Endothelial cell of umbilical vein (primary cell): Measurements from ENCODE around the gene PAXX. TPM values are rescaled to one million over a fixed set of nuclear protein-coding genes. Genes with fewer than 3 reads are reported as not detected.
A peak's percentile ranks its signal among the peaks of the same experiment; 100 is the strongest.

Experiments
- BruUV-seq: library from RNA; stranded (reverse); fragments of 400-500 nt; replicated peaks from 2 replicates; lab custom pipeline; 2021; lab: Mats Ljungman, UMichigan
- CTCF ChIA-PET: fragments of 300-600, 350-600 bp; sonication (Branson Sonifier 250); formaldehyde crosslinking; loops from one replicate; lab custom pipeline; 2021; ENCODE audit warnings: antibody characterized with exemption, inconsistent platforms; lab: Charles Lee
- POLR2A ChIA-PET: fragments of 300-600, 350-600 bp; sonication (Branson Sonifier 250); formaldehyde crosslinking; loops from one replicate; lab custom pipeline; 2021; ENCODE audit warnings: antibody characterized with exemption, inconsistent platforms; lab: Charles Lee
- DNase-seq: peaks from one replicate; pipeline ENCODE4 v3.0.0-alpha.2; 2011; ENCODE audit warnings: low read depth, low spot score
- FAIRE-seq: peaks from 2 replicates; lab custom pipeline; 2011; peaks lifted over from hg19 to GRCh38; lab: Jason Lieb, UNC
- H2AFZ ChIP-seq: 2 replicates; pipeline ENCODE4 v1.6.0; 2012; ENCODE audit warnings: low read depth, low read length, control low read depth, inconsistent platforms
- H3K27ac ChIP-seq: 2 replicates; pipeline ENCODE4 v1.5.1; 2011; ENCODE audit warnings: low read depth, mild to moderate bottlenecking, control low read depth, low read length, moderate library complexity; ENCODE audit not compliant: insufficient read depth
- H3K27me3 ChIP-seq, 2 experiments: 2 replicates each; pipeline versions ENCODE4 v1.6.0 to v1.6.1; 2011; ENCODE audit warnings: low read length in 2 of 2, mixed read lengths in 1 of 2; ENCODE audit not compliant: control insufficient read depth in 2 of 2, insufficient read depth in 2 of 2
- H3K36me3 ChIP-seq, 2 experiments: 2 replicates in 1 of 2; 3 replicates in 1 of 2; pipeline ENCODE4 v1.5.1; 2011; ENCODE audit warnings: low read length in 2 of 2, mild to moderate bottlenecking in 1 of 2, moderate library complexity in 1 of 2; ENCODE audit not compliant: control insufficient read depth in 2 of 2, insufficient read depth in 2 of 2; ENCODE audit errors: extremely low read depth in 1 of 2
- H3K4me1 ChIP-seq: 3 replicates; pipeline ENCODE4 v1.5.1; 2011; ENCODE audit warnings: mild to moderate bottlenecking, low read length; ENCODE audit not compliant: control insufficient read depth, insufficient read depth; ENCODE audit errors: extremely low read depth
- H3K4me2 ChIP-seq: 2 replicates; pipeline ENCODE4 v1.6.1; 2011; ENCODE audit warnings: low read length, control low read depth, mixed read lengths; ENCODE audit not compliant: insufficient read depth
- H3K4me3 ChIP-seq, 3 experiments: fragments of 200-600 bp in 1 of 3; sonication (generic), shearing (Covaris generic) in 1 of 3; replicated peaks in 1 of 3; 2 replicates each; pipeline ENCODE4 v1.5.1; 2011 to 2016; ENCODE audit warnings: control low read depth in 3 of 3, low read length in 3 of 3, mild to moderate bottlenecking in 2 of 3, inconsistent platforms in 1 of 3, low read depth in 1 of 3, moderate library complexity in 1 of 3; ENCODE audit not compliant: insufficient read depth in 1 of 3
- H3K79me2 ChIP-seq: 2 replicates; pipeline ENCODE4 v1.6.0; 2012; ENCODE audit warnings: low read length, inconsistent platforms; ENCODE audit not compliant: control insufficient read depth, insufficient read depth
- H3K9ac ChIP-seq: replicated peaks from 2 replicates; pipeline ENCODE3; 2011; ENCODE audit warnings: low read length, control low read depth; ENCODE audit not compliant: insufficient read depth; ENCODE audit errors: extremely low read depth
- H3K9me1 ChIP-seq: replicated peaks from 3 replicates; pipeline ENCODE4 v1.6.0; 2011; ENCODE audit warnings: mild to moderate bottlenecking, low read length; ENCODE audit not compliant: control insufficient read depth, insufficient read depth; ENCODE audit errors: extremely low read depth
- H3K9me3 ChIP-seq: replicated peaks from 2 replicates; pipeline ENCODE4 v1.5.1; 2012; ENCODE audit warnings: low read length, inconsistent platforms; ENCODE audit not compliant: control insufficient read depth, insufficient read depth
- H4K20me1 ChIP-seq: replicated peaks from 2 replicates; pipeline ENCODE3; 2011; ENCODE audit warnings: mild to moderate bottlenecking, low read length; ENCODE audit not compliant: control insufficient read depth, insufficient read depth; ENCODE audit errors: extremely low read depth
- EZH2 ChIP-seq: IDR thresholded peaks from 2 replicates; pipeline ENCODE4 v1.6.1; 2012; ENCODE audit warnings: borderline replicate concordance, low read depth, mild to moderate bottlenecking, moderate library complexity, low read length, inconsistent platforms; ENCODE audit not compliant: severe bottlenecking
- FOS ChIP-seq: IDR thresholded peaks from 2 replicates; pipeline ENCODE4 v1.6.1; 2011; ENCODE audit warnings: mild to moderate bottlenecking, low read length, moderate library complexity, borderline replicate concordance; ENCODE audit not compliant: insufficient read depth
- GATA2 ChIP-seq: IDR thresholded peaks from 2 replicates; pipeline ENCODE4 v1.7.0; 2011; ENCODE audit warnings: low read depth, mild to moderate bottlenecking, moderate library complexity, mixed read lengths, low read length; ENCODE audit not compliant: insufficient read length, insufficient read depth
- JUN ChIP-seq: IDR thresholded peaks from 2 replicates; pipeline ENCODE4 v1.6.1; 2011; ENCODE audit warnings: borderline replicate concordance, low read depth; ENCODE audit not compliant: insufficient read length, insufficient read depth
- MAX ChIP-seq: IDR thresholded peaks from 2 replicates; pipeline ENCODE4 v1.6.1; 2011; ENCODE audit not compliant: insufficient read depth, insufficient read length
- MYC ChIP-seq: IDR thresholded peaks from one replicate; pipeline ENCODE4 v1.6.1; 2011; ENCODE audit warnings: mild to moderate bottlenecking, low read depth, low read length
- POLR2A ChIP-seq: IDR thresholded peaks from 2 replicates; pipeline ENCODE4 v1.6.1; 2012; ENCODE audit warnings: low read depth, mild to moderate bottlenecking, control low read depth, low read length
- POLR2AphosphoS5 ChIP-seq: IDR thresholded peaks from 2 replicates; pipeline ENCODE4 v1.6.1; 2012; ENCODE audit warnings: low read depth, mild to moderate bottlenecking, control low read depth, low read length, moderate library complexity; ENCODE audit not compliant: insufficient read depth
- dilution Hi-C: fragments of 300-500 bp; cut with MboI; formaldehyde crosslinking; loops from one replicate; pipeline ENCODE4 v1.15.0; 2019; ENCODE audit warnings: low sequenced_read_pairs; ENCODE audit not compliant: extremely low pct_ligation_motif_present
- intact Hi-C: fragments of 100-400 bp; cut with micrococcal nuclease; formaldehyde crosslinking; loops from one replicate; pipeline ENCODE4 v1.10.0; 2022
- polyA plus RNA-seq, 4 experiments: library from polyadenylated mRNA; depleted of rRNA in 3 of 4; stranded (reverse) in 3 of 4; unstranded in 1 of 4; fragments of >200 nt; gene quantifications; 2 replicates each; pipeline versions ENCODE4 v1.2.1 to v1.2.3, GENCODE V29; 2011 to 2012; ENCODE audit warnings: missing spikeins in 1 of 4
- total RNA-seq: library from RNA; stranded (reverse); gene quantifications from 2 replicates; pipeline ENCODE4 v1.2.3, GENCODE V29; 2021
- TF ChIP-seq, protein P1 (sequence below), 2 donors: IDR thresholded peaks; 1 replicate in 1 of 2; 2 replicates in 1 of 2; pipeline ENCODE4 v1.5.1; 2011; ENCODE audit warnings: low read length in 2 of 2, mild to moderate bottlenecking in 2 of 2, moderate library complexity in 2 of 2, control low read depth in 1 of 2, inconsistent platforms in 1 of 2, low read depth in 1 of 2; ENCODE audit not compliant: insufficient read depth in 1 of 2; ENCODE audit errors: extremely low read depth in 1 of 2

Gene PAXX
- total and polyA plus RNA-seq, 2 donors (not counting 3 experiments of a cell fraction or from before 2014, with no cell fraction given) = 34.0 to 35.0 TPM

DNA sequence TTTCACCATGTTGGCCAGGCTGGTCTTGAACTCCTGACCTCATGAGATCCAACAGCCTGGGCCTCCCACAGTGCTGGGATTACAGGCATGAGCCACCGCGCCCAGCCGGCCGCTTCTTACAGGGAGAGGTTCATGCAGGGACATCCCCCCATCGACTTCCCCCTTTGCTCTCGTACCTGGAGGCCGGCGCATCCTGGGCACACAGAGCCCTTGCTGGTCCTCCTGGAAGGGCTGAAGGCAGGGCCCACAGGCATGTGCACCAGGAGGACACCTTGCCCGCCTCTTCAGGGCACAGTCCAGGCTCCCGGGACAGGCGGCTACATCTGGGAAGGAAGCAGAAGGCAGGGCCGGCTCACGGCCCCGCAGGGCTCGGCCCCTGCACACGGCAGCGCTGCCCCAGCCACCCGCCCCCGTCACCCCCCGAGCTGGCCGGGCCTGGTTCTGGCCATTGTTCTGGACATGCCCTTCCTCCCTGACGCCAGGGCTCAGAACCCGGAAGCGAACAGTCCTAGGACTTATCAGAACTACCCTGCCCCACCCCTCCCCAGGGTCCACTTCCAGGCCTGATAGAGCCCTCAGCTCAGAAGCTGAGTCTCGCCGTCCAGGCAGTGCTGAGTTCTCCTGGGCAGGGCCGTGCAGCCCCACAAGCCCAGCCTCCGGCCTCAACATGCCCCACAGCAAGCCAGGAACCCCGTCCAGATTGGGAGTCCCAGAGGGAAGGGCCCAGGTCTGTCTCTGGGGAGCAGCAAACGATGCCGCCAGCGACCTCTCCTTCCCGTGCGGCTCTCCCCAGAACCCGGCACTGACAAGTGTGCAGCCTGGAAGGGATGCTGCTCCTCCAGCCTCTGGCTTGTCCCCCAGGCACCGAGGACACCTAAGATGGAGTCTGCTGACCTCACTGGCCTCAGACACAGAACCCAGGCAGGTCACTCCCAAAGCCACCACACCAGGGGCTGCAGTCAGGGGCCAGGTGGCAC is 50.8 kb downstream of the PAXX start:
- Histone ChIP-seq H3K4me1 (peaks cover 41% of the 10 kb centered on the region), H3K9me1 (no peaks in the 10 kb centered on the region), H3K4me2 (peak overlapping the region; percentile 24), H3K36me3 (peaks cover 0 to 17% of the 10 kb centered on the region in 2 experiments), H3K4me3 (no peak overlapping the region), H2AFZ (no peak overlapping the region), H3K9ac (no peak overlapping the region), H3K79me2 (peaks cover 33% of the 10 kb centered on the region), H3K9me3 (no peaks in the 10 kb centered on the region), H3K27me3 (no peaks in the 10 kb centered on the region), H4K20me1 (no peaks in the 10 kb centered on the region), H3K27ac (no peak overlapping the region)
- dilution Hi-C loops (no loop called here), intact Hi-C loops (no loop called here)
- TF ChIP-seq, protein P1, sequence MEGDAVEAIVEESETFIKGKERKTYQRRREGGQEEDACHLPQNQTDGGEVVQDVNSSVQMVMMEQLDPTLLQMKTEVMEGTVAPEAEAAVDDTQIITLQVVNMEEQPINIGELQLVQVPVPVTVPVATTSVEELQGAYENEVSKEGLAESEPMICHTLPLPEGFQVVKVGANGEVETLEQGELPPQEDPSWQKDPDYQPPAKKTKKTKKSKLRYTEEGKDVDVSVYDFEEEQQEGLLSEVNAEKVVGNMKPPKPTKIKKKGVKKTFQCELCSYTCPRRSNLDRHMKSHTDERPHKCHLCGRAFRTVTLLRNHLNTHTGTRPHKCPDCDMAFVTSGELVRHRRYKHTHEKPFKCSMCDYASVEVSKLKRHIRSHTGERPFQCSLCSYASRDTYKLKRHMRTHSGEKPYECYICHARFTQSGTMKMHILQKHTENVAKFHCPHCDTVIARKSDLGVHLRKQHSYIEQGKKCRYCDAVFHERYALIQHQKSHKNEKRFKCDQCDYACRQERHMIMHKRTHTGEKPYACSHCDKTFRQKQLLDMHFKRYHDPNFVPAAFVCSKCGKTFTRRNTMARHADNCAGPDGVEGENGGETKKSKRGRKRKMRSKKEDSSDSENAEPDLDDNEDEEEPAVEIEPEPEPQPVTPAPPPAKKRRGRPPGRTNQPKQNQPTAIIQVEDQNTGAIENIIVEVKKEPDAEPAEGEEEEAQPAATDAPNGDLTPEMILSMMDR (IDR thresholded peaks at IDR 0.05; ENCODE audit: extremely low read depth in 1 of 2, insufficient read depth in 1 of 2, low read depth in 1 of 2, low read length in 2 of 2) = no peak
- TF ChIP-seq JUN = no peak
- no peak for TF ChIP-seq FOS
- TF ChIP-seq EZH2 = no peak
- TF ChIP-seq MAX = no peak
- TF ChIP-seq GATA2 = no peak
- TF ChIP-seq MYC = no peak
- TF ChIP-seq POLR2A = no peak
- no peak for TF ChIP-seq POLR2AphosphoS5
- DNase-seq (no peak), FAIRE-seq (peak; percentile 46)
- no TSS peak for BruUV-seq
- ChIA-PET POLR2A (interaction anchor here (0.7 kb wide), 1 partner anchor 253 kb away, joined by 3 read pairs; no protein-coding TSS in a partner anchor), CTCF (interaction anchor here (4.9 to 5.2 kb wide), 2 partner anchors 7 to 14 kb away, joined by 27 to 58 read pairs; no protein-coding TSS in a partner anchor)

Other genes with a start within 250 kb of the PAXX start
Only the 30 nearest of the 39 such genes appear.
- gene TMEM141, start 201.1 kb upstream of the PAXX start, total RNA-seq = 43.2 and 44.9 TPM in 2 replicates
- gene TMEM141, start 201.1 kb upstream of the PAXX start, polyA plus RNA-seq = 129 and 146 TPM in 2 replicates
- gene CCDC183, start 196.1 kb upstream of the PAXX start, total RNA-seq = 0.37 TPM in 1 of 2 replicates, not detected in the other
- gene CCDC183, start 196.1 kb upstream of the PAXX start, polyA plus RNA-seq = 0.50 and 0.60 TPM in 2 replicates
- gene RABL6, start 184.5 kb upstream of the PAXX start, total RNA-seq = 112 TPM in 2 replicates
- gene RABL6, start 184.5 kb upstream of the PAXX start, polyA plus RNA-seq = 60.8 and 61.3 TPM in 2 replicates
- 1.3 and 1.7 TPM in 2 replicates for gene AJM1, start 149.9 kb upstream of the PAXX start, total RNA-seq
- 0.30 and 0.32 TPM in 2 replicates for gene AJM1, start 149.9 kb upstream of the PAXX start, polyA plus RNA-seq
- 139 and 165 TPM in 2 replicates for gene PHPT1, start 143.0 kb upstream of the PAXX start, total RNA-seq
- gene PHPT1, start 143.0 kb upstream of the PAXX start, polyA plus RNA-seq = 319 and 376 TPM in 2 replicates
- gene MAMDC4, start 140.1 kb upstream of the PAXX start, total RNA-seq = 7.2 and 7.7 TPM in 2 replicates
- gene MAMDC4, start 140.1 kb upstream of the PAXX start, polyA plus RNA-seq = 3.6 and 4.7 TPM in 2 replicates
- gene EDF1, start 126.1 kb upstream of the PAXX start, total RNA-seq = 356 and 388 TPM in 2 replicates
- gene EDF1, start 126.1 kb upstream of the PAXX start, polyA plus RNA-seq = 411 and 478 TPM in 2 replicates
- gene TRAF2, start 105.9 kb upstream of the PAXX start, total RNA-seq = 21.5 and 23.1 TPM in 2 replicates
- gene TRAF2, start 105.9 kb upstream of the PAXX start, polyA plus RNA-seq = 10.3 and 10.9 TPM in 2 replicates
- gene FBXW5, start 47.7 kb upstream of the PAXX start, total RNA-seq = 95.6 and 97.3 TPM in 2 replicates
- 151 and 209 TPM in 2 replicates for gene FBXW5, start 47.7 kb upstream of the PAXX start, polyA plus RNA-seq
- 1.4 and 1.9 TPM in 2 replicates for gene C8G, start 47.2 kb upstream of the PAXX start, total RNA-seq
- gene C8G, start 47.2 kb upstream of the PAXX start, polyA plus RNA-seq = 0.47 and 0.70 TPM in 2 replicates
- 0.35 TPM in 1 of 2 replicates, not detected in the other for gene LCN12, start 40.1 kb upstream of the PAXX start, total RNA-seq
- 0.52 and 0.62 TPM in 2 replicates for gene LCN12, start 40.1 kb upstream of the PAXX start, polyA plus RNA-seq
- not detected in 2 replicates for gene PTGDS, start 14.9 kb upstream of the PAXX start, total RNA-seq
- not detected in 2 replicates for gene PTGDS, start 14.9 kb upstream of the PAXX start, polyA plus RNA-seq
- not detected in 2 replicates for gene LCNL1, start 9.4 kb upstream of the PAXX start, total RNA-seq
- not detected in 2 replicates for gene LCNL1, start 9.4 kb upstream of the PAXX start, polyA plus RNA-seq
- gene CLIC3, start 4.1 kb downstream of the PAXX start, total RNA-seq = not detected in 2 replicates
- gene CLIC3, start 4.1 kb downstream of the PAXX start, polyA plus RNA-seq = 2.3 and 4.1 TPM in 2 replicates
- 20.0 and 23.4 TPM in 2 replicates for gene ABCA2, start 35.8 kb downstream of the PAXX start, total RNA-seq
- gene ABCA2, start 35.8 kb downstream of the PAXX start, polyA plus RNA-seq = 29.1 and 41.2 TPM in 2 replicates
- not detected in 2 replicates for gene FUT7, start 39.7 kb downstream of the PAXX start, total RNA-seq
- gene FUT7, start 39.7 kb downstream of the PAXX start, polyA plus RNA-seq = not detected in 2 replicates
- gene NPDC1, start 53.8 kb downstream of the PAXX start, total RNA-seq = 157 and 181 TPM in 2 replicates
- 115 and 144 TPM in 2 replicates for gene NPDC1, start 53.8 kb downstream of the PAXX start, polyA plus RNA-seq
- gene ENTPD2, start 61.6 kb downstream of the PAXX start, total RNA-seq = not detected in 2 replicates
- 0.03 TPM in 1 of 2 replicates, not detected in the other for gene ENTPD2, start 61.6 kb downstream of the PAXX start, polyA plus RNA-seq
- gene SAPCD2, start 78.1 kb downstream of the PAXX start, total RNA-seq = 24.3 and 27.8 TPM in 2 replicates
- 11.5 and 13.2 TPM in 2 replicates for gene SAPCD2, start 78.1 kb downstream of the PAXX start, polyA plus RNA-seq
- 38.1 and 41.7 TPM in 2 replicates for gene UAP1L1, start 85.1 kb downstream of the PAXX start, total RNA-seq
- gene UAP1L1, start 85.1 kb downstream of the PAXX start, polyA plus RNA-seq = 26.0 and 31.0 TPM in 2 replicates
- 67.7 and 75.3 TPM in 2 replicates for gene MAN1B1, start 94.6 kb downstream of the PAXX start, total RNA-seq
- 81.0 and 83.3 TPM in 2 replicates for gene MAN1B1, start 94.6 kb downstream of the PAXX start, polyA plus RNA-seq
- gene DPP7, start 122.3 kb downstream of the PAXX start, total RNA-seq = 118 and 149 TPM in 2 replicates
- 200 and 247 TPM in 2 replicates for gene DPP7, start 122.3 kb downstream of the PAXX start, polyA plus RNA-seq
- not detected in 2 replicates for gene GRIN1, start 146.7 kb downstream of the PAXX start, total RNA-seq
- not detected in 2 replicates for gene GRIN1, start 146.7 kb downstream of the PAXX start, polyA plus RNA-seq
- gene LRRC26, start 177.6 kb downstream of the PAXX start, total RNA-seq = not detected in 2 replicates
- gene LRRC26, start 177.6 kb downstream of the PAXX start, polyA plus RNA-seq = 0.08 TPM in 1 of 2 replicates, not detected in the other
- gene TMEM210, start 179.6 kb downstream of the PAXX start, total RNA-seq = not detected in 2 replicates
- not detected in 2 replicates for gene TMEM210, start 179.6 kb downstream of the PAXX start, polyA plus RNA-seq
- 69.2 and 70.0 TPM in 2 replicates for gene ANAPC2, start 196.1 kb downstream of the PAXX start, total RNA-seq
- 44.8 and 57.5 TPM in 2 replicates for gene ANAPC2, start 196.1 kb downstream of the PAXX start, polyA plus RNA-seq
- gene SSNA1, start 196.3 kb downstream of the PAXX start, total RNA-seq = 89.0 and 90.5 TPM in 2 replicates
- gene SSNA1, start 196.3 kb downstream of the PAXX start, polyA plus RNA-seq = 146 and 162 TPM in 2 replicates
- 12.1 and 12.4 TPM in 2 replicates for gene TPRN, start 208.3 kb downstream of the PAXX start, total RNA-seq
- 4.3 and 5.7 TPM in 2 replicates for gene TPRN, start 208.3 kb downstream of the PAXX start, polyA plus RNA-seq
- 25.6 and 29.6 TPM in 2 replicates for gene TMEM203, start 213.2 kb downstream of the PAXX start, total RNA-seq
- gene TMEM203, start 213.2 kb downstream of the PAXX start, polyA plus RNA-seq = 39.8 and 40.4 TPM in 2 replicates
- 23.4 and 26.7 TPM in 2 replicates for gene NDOR1, start 213.3 kb downstream of the PAXX start, total RNA-seq
- gene NDOR1, start 213.3 kb downstream of the PAXX start, polyA plus RNA-seq = 13.5 and 18.0 TPM in 2 replicates